GM19035 (cell line): Measurements from ENCODE around the gene GFM1.

Experiments
- ATAC-seq: cut with Tn5 transposase; IDR thresholded peaks from one replicate; pipeline ENCODE4 v1.9.1; 2021; ENCODE audit not compliant: unreplicated experiment

Gene GFM1

GRCh38 chr3:158723991-158724390 is 79.7 kb downstream of the GFM1 start:
- no peak for ATAC-seq

DNA sequence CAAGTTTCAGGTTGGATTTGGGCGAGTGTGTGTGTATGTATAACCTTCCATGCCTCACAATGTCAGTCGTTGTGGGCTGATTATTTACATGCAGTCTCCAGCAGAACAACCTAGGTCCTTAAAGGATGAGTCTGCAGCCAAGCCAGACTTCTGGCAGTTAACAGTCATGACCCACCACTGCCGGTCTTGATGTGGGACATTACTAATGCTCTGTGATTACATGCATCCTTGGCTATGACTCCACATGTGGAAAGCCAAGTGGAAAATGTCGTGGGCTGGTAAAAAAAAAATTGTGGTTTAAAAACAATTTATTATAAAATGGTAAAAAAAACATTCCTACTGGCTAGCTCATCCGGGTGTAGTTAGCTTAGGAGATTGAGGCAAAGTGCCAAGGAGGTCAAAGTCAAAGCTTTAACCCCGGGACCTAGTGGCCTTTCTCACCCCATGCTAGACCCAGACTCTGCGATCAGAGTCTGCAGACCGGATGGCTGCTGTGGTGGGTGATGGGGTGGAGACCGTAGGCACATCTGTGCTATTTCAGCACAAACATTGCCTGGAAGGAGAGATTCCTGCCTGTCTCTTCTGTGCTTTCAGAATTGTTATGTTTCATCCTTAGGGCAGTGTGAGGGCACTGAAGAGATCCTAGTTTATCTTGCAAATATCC is 81.2 kb downstream of the GFM1 start:
- ATAC-seq = no peak

DNA sequence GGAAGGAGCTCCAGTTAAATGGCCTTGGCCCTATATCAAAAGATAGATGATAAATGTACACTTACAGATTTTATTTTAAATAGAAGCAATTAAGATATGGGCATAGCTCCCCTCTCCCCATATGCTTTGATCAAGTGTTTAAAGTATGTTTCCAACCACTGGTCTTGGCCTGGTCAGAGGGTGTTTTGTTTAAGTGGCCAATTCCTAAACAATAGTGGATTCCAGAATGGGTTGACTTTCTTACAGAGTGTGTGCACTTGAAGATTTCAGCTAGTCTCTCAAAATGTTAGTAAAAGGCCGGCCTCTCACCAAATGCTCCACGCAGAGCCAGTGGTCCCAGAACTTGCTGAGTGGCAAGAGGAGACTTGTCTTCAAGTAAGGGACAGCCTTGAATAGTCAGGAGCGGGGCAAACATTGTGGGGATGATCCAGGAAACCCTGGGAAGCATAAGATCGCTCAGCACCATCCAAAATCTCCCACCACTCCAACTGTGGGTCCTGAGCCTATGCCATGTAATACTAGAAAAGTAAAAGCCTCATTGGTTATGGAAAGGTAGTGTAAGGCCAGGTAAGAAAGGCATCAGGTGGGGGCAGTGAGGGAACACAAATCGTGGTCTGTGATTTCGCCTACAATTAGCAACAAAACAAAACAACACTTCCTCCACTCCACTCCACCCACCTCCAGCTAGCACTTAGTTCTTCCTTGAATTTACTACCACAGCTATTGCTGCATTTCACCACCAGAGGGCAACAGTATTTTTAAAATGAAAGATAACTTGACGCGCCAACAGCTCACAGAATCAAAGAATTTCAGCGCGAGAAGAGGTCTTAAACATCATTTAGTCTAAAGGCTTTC is 83.1 kb downstream of the GFM1 start:
- ATAC-seq = peak; percentile 64

DNA sequence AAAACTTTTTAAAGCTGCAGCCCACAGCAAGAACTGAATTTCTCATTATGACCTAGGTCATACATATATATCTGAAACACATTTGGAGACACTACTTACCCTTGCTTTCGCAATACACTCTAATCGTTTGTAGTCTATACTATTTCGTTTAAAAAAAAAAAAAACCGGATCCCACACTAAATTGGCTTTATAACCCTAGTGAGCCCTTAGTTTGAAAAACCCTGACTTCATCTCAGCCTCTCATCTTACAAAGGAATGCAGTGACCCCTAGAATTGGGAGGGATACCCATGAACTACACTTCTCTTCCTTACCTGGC is 83.7 kb downstream of the GFM1 start:
- no peak for ATAC-seq

DNA sequence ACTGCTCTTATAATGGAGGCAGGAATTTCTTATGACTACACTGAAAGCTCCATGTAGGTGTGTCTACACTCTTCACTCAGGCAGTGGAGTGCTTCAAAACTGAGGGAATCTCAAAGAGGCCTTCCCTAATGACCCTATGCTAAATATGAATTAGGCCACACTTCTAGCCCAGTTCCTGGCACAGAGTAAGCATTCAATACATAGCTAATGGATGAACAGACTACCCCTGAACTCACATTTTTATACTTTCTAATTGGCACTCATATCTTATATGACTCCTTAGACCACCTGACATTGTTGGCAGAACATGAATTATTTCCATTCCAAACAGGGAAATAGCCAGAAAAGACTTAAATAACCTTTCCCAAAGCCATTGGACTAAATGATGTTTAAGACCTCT is 84.5 kb downstream of the GFM1 start:
- no peak for ATAC-seq

DNA sequence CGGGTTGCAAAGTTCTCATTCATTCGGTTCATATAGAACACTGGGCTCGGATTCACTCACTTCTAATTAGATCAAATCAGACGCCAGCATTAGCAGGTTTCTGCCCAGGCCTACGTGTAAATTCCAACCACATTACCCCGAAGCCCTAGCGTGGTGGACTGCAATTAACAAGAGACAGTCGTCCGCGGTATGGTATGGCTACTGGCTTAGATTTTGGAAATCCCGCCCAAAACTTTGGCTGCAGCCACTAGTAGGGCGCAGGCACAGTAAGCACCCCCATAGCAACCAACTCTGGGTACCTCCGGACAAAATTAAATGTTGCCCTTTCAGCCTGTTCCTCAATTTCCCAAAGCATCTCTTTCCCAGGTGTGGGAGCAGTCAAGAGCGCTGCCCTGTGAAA is 87.2 kb downstream of the GFM1 start:
- ATAC-seq = no peak

- ATAC-seq = peak; percentile 76
These were observed 87.9 kb downstream of the GFM1 start, which contains the start of gene RARRES1 for GRCh38 chr3:158731938-158732855. Gene RARRES1, minus strand, starts transcription at chr3:158732457. Its CDS starts 42 bp downstream, at chr3:158732415.

GRCh38 chr3:158732856-158733200 is 88.5 kb downstream of the GFM1 start:
- no peak for ATAC-seq

- no peak for ATAC-seq
These were observed 89.3 kb downstream of the GFM1 start for GRCh38 chr3:158733656-158734055.

DNA sequence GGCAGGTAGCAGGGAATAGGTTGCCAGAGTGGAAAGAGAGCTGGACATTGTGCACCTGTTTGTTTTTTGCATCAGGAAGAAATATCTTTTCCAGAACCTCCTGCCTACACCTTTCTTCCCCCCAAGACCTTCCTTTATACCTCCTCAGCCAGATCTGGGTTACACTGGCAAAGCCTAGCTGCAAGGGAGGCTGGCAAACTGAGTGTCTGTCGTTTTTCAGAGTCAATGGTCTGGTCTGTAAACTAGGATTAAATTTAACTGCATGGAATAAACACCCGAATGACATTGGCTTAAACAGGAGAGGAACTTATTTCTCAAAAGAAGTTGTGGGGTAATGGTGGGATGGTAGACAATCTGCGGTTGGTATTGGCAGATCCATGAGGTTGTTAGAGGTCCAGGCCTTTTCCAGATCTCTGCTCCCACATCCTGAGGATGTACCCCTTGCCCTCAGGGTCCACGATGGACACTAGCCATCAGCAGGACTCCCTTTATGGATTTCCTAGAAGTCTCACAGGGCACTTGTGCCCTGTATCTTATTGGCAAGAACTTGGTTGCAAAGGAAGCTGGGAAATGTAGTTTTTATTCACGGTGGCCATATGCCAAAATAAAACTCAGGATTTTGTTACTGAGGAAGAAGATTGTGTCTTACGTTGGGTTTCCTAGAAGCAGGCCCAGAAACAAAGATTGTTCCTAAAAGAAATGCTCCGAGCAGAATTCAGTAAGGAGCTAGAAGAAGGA is 91.1 kb downstream of the GFM1 start:
- ATAC-seq = no peak

DNA sequence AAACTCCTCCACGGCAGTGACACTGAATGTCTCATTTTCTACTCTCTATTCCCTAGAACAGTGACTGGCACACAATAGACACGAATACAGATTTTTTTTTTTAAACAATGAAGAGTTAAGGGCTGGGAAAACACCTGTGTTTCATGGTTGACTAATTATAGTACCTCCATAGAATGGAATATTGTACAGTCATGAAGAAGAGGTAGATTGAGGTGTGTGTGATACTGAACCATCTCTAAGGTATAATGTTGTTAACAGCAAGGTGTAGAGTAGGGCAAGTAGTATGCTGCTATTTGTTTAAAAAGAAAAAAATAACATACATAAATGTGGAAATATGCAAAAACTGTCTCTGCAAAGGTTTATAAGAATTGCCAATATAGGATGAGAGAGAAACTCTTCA is 93.1 kb downstream of the GFM1 start:
- ATAC-seq = no peak

DNA sequence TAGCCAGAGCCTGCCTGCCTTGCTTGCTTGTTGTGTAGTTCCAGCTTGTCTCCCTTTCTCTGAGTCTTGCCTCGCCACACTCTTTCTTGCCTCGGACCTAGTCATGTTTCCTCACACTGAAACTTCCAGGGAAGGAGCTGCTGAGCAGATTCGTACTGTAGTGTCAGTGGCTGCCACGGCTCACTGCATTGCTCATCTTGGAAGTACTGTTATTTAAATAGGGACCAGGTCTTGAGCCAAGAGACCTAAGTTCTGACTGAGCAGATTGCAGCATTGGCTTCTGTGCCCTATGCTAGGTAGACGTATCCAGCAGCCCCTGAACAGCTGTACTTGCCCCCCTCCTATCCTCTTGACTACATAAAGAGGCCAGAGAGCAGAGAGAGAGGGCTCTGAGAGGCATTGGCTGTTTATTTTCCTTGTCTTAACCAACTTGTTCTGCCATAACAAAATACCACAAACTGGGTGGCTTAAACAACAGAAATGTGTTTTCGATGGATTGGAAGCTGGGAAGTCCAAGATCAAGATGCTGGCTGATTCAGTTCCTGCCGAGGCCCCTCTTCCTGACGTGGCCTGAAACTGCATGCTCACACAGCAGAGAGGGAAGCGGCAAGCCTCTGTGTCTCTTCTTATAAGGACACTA is 93.8 kb downstream of the GFM1 start:
- no peak for ATAC-seq

DNA sequence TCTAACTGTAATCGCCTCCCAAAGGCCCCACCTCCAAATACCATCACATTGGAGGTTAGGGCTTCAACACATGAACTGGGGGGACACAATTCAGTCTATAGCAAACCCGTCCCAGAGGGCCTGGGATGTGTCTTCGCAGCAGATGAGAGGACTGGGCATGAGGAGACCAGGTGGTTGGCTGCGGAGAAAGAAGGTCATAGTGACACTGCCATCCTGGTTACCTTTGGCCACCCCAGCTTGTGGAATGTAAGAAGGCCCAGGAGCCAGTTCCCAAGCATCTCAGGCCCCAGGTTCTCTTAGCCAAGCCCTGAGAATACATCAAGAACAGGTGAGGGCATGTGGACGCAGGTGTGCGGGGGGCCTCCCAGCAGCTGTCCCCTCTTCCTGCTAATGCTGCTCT is 94.3 kb downstream of the GFM1 start:
- no peak for ATAC-seq

- ATAC-seq = no peak
These were observed 94.8 kb downstream of the GFM1 start for GRCh38 chr3:158739078-158739477.

DNA sequence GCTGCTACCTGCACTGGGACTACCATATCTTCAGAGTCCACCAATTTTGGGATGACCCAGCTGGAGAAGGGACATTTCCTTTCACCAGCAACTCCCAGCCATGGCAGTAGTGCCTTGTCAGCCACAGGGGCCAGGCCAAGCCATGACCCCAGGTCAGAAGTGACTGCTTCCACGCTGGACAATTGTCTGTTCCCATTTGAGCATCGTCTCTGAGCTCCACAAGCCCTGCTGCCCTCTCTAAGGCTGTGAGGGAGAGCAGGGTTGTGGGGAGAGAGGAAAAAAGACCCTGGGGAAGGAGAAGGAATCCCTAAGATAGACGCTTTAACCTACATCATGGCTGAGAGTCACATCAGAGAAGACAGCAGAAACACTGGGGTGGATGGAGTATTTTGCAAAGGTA is 95.3 kb downstream of the GFM1 start:
- no peak for ATAC-seq
